ENCODE data around the gene IFFO2. TPM values are rescaled to one million over a fixed set of nuclear protein-coding genes. Genes with fewer than 3 reads are reported as not detected.

IFFO2 gene
- total RNA-seq, 1 donor from 2014 or later: 34.6 TPM

DNA sequence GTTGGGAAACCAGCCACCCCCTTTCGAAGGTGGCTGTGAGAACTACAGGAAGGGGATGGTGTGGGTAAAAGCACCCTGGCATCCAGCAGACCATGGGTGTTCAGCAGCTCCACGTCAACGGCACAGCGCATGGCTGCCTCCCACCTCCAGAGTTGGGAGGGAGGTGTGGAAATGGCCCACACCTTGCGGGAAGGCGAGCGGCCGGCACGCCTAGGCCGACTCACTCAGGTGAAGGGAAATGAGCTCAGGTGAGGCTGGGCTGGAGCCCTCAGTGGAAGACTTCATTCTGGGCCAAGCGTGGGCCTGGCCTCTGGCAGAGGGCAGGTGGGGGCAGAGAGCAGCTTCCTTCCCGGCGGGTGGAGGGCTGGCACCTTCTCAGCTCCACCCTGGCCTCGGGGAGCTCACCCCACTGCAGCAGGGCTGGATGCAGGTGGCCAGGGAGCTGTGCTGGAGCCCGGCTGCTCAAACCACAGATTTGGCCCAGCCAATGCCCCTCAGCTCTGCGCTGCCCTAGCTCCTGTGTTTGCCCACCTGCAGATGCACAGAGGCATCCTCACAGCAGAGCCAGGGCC is 29.3 kb downstream of the IFFO2 start:
- TF ChIP-seq POLR2AphosphoS5 (IDR thresholded peaks at IDR 0.05; ENCODE audit: insufficient read depth in 1 of 2, low read depth in 1 of 2) (no peak), POLR2A (IDR thresholded peaks at IDR 0.05) (no peak), CTCF (IDR thresholded peaks at IDR 0.05) (no peak)
- peaks cover 87% of the 10 kb centered on the region for H3K4me1 ChIP-seq
- no peak overlapping the region for H3K4me3 ChIP-seq
- no peaks in the 10 kb centered on the region for H3K27me3 ChIP-seq
- H3K36me3 ChIP-seq: no peaks in the 10 kb centered on the region
- no peak for DNase-seq (ENCODE audit: extremely low spot score in 2 of 2)
- H3K9me3 ChIP-seq: no peaks in the 10 kb centered on the region
- peak overlapping the region; percentile 78 for H3K27ac ChIP-seq
- intact Hi-C loops (cut with DNase I): no loop called here

GRCh38 chr1:18926315-18927081 is 30.0 kb downstream of the IFFO2 start:
- no peaks in the 10 kb centered on the region for H3K9me3 ChIP-seq
- H3K27ac ChIP-seq: peak overlapping the region; percentile 78
- no peaks in the 10 kb centered on the region for H3K36me3 ChIP-seq
- H3K27me3 ChIP-seq: no peaks in the 10 kb centered on the region
- no peak overlapping the region for H3K4me3 ChIP-seq
- intact Hi-C loops (cut with DNase I): no loop called here
- DNase-seq (ENCODE audit: extremely low spot score in 2 of 2): no peak
- no peak for TF ChIP-seq CTCF (IDR thresholded peaks at IDR 0.05)
- TF ChIP-seq POLR2A (IDR thresholded peaks at IDR 0.05): no peak
- H3K4me1 ChIP-seq: peaks cover 93% of the 10 kb centered on the region

DNA sequence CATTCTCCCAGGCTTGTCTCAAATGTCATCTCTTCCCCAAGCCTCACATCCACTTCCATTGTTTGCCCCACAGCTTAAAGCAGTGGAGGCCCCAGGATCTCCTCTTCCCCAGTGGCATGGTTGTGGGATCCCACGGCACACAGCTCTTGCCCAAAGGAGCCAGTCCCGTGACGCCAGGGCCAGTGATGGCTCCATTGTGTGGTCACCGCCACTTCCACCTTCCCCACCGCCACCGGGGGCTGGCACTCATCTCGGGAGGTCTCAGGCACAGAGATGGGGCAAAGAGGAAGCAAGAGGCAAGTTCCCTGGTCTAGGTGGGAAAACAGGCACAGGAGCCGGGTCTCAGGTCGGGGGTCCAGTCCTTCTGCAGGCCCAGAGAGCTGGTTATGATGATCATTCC is 31.2 kb downstream of the IFFO2 start:
- Histone ChIP-seq H3K27me3 (no peaks in the 10 kb centered on the region), H3K27ac (peak overlapping the region; percentile 98), H3K4me3 (no peak overlapping the region), H3K36me3 (peaks cover 0 to 6% of the 10 kb centered on the region in 2 donors), H3K4me1 (peaks cover 88% of the 10 kb centered on the region), H3K9me3 (no peaks in the 10 kb centered on the region)
- intact Hi-C loops (cut with DNase I): no loop called here
- TF ChIP-seq POLR2AphosphoS5 (IDR thresholded peaks at IDR 0.05; ENCODE audit: insufficient read depth in 1 of 2, low read depth in 1 of 2) (no peak), POLR2A (IDR thresholded peaks at IDR 0.05) (no peak), CTCF (IDR thresholded peaks at IDR 0.05) (no peak)
- DNase-seq (ENCODE audit: extremely low spot score in 2 of 2): no peak

- intact Hi-C loops (cut with DNase I): loop anchor here (5.0 kb wide), 1 partner anchor 33 kb away; the partner anchor contains the start of gene IFFO2
- Histone ChIP-seq H3K36me3 (peaks cover 0 to 9% of the 10 kb centered on the region in 2 donors), H3K27me3 (no peaks in the 10 kb centered on the region), H3K27ac (peak overlapping the region; percentile 98), H3K4me3 (no peak overlapping the region), H3K9me3 (no peaks in the 10 kb centered on the region), H3K4me1 (peaks cover 78% of the 10 kb centered on the region)
- no peak for TF ChIP-seq CTCF (IDR thresholded peaks at IDR 0.05)
- no peak for TF ChIP-seq POLR2AphosphoS5 (IDR thresholded peaks at IDR 0.05; ENCODE audit: insufficient read depth in 1 of 2, low read depth in 1 of 2)
- no peak for TF ChIP-seq POLR2A (IDR thresholded peaks at IDR 0.05)
- DNase-seq (ENCODE audit: extremely low spot score in 2 of 2): no peak
These were observed 32.2 kb downstream of the IFFO2 start for GRCh38 chr1:18924221-18924691.

GRCh38 chr1:18923756-18924211 is 32.7 kb downstream of the IFFO2 start:
- no peaks in the 10 kb centered on the region for H3K9me3 ChIP-seq
- H3K27ac ChIP-seq: peak overlapping the region; percentile 98
- DNase-seq (ENCODE audit: extremely low spot score in 2 of 2): no peak
- peak in 1 of 2 donors; percentile 60 for TF ChIP-seq POLR2AphosphoS5 (IDR thresholded peaks at IDR 0.05; ENCODE audit: insufficient read depth in 1 of 2, low read depth in 1 of 2)
- no peak for TF ChIP-seq CTCF (IDR thresholded peaks at IDR 0.05)
- no peak for TF ChIP-seq POLR2A (IDR thresholded peaks at IDR 0.05)
- intact Hi-C loops (cut with DNase I): loop anchor here (5.0 kb wide), 1 partner anchor 34 kb away; the partner anchor contains the start of gene IFFO2
- no peaks in the 10 kb centered on the region for H3K27me3 ChIP-seq
- peaks cover 0 to 9% of the 10 kb centered on the region in 2 donors for H3K36me3 ChIP-seq
- H3K4me3 ChIP-seq: no peak overlapping the region
- H3K4me1 ChIP-seq: peaks cover 73% of the 10 kb centered on the region
